ENCODE measurements around the gene SLF1.

DNA sequence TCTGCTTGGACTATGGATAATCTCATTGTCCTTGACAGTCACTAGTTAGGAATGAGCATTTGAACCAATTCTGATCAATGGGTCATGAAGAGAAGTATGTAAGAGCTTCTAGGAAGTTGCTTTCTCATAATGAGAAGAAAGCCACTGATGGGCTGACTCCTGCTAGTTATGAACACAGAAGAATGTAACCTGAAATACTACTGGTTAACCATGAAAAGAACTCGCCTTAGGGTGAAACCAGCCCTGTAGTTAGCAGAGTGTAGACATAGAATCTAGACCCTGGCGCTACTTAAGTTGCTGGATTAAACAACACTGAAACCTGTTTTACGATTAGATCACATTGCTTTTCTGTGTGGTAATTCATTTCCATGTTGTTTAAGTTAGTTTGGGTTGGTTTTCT is 26.6 kb downstream of the SLF1 start:
- no peak for TF ChIP-seq POLR2A (IDR thresholded peaks at IDR 0.05)
- TF ChIP-seq, protein P1, sequence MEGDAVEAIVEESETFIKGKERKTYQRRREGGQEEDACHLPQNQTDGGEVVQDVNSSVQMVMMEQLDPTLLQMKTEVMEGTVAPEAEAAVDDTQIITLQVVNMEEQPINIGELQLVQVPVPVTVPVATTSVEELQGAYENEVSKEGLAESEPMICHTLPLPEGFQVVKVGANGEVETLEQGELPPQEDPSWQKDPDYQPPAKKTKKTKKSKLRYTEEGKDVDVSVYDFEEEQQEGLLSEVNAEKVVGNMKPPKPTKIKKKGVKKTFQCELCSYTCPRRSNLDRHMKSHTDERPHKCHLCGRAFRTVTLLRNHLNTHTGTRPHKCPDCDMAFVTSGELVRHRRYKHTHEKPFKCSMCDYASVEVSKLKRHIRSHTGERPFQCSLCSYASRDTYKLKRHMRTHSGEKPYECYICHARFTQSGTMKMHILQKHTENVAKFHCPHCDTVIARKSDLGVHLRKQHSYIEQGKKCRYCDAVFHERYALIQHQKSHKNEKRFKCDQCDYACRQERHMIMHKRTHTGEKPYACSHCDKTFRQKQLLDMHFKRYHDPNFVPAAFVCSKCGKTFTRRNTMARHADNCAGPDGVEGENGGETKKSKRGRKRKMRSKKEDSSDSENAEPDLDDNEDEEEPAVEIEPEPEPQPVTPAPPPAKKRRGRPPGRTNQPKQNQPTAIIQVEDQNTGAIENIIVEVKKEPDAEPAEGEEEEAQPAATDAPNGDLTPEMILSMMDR (IDR thresholded peaks at IDR 0.05) = no peak
